ENCODE data around the gene PPCDC.
A peak's percentile ranks its signal among the peaks of the same experiment; 100 is the strongest.

The PPCDC gene, protein sequence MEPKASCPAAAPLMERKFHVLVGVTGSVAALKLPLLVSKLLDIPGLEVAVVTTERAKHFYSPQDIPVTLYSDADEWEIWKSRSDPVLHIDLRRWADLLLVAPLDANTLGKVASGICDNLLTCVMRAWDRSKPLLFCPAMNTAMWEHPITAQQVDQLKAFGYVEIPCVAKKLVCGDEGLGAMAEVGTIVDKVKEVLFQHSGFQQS

DNA sequence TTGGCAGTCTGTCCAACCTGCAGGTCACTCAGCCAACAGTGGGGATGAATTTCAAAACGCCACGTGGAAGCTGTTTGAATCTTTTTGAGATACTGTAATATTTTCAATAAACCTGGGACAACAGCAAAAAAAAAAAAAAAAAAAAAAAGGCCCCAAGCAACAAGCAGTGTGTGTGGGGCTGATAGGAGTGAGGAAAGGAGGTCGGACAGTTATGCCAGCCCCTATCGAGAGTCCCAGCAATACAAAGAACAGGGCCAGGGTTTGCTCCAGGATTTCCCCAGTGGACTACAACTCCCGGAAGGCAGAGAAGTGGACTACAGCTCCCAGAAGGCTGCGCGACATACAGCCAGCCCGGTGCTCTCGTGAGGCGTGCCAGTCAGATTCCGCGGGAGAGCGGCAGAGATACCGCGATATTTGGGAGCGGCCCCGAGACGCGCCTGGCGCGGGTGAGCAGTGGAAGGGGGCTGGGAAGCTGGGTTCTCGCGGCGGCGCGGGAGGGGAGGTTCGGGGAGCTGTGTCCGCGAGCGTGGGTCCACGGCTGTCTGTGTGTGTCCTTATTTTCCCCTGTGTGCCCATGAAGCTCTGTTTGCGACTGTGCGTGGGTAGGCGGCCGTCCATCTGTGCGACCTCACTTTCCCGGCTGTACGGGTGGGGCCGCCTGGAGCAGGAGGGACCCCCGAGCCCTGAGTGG, at the start of gene PPCDC:
Gene PPCDC, plus strand, starts transcription at position 410 of the 691 bp plus-strand sequence. CDS start 4,729 bp downstream, outside the sequence.
- peak; percentile 93 to 96 for DNase-seq

DNA sequence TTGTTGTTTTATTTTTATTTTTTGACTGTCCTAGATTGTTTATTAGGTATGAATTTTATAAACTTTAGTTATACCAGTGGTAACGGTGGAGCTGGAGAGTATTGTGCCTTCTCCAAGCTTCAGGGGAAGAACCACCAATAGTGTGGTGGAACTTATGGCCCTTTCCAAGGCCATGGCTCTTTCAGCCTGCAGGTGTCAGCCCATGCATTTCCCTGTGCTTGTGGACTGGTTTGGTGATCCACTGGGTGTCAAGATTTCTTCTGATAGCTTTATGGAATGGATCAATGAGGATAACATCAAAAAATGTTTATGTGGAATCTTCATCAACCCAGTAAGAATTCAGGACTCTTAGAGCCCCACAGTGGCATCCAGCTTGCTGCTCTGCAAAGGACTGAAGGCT, 47.2 kb upstream of the PPCDC start:
- no peak for DNase-seq

DNA sequence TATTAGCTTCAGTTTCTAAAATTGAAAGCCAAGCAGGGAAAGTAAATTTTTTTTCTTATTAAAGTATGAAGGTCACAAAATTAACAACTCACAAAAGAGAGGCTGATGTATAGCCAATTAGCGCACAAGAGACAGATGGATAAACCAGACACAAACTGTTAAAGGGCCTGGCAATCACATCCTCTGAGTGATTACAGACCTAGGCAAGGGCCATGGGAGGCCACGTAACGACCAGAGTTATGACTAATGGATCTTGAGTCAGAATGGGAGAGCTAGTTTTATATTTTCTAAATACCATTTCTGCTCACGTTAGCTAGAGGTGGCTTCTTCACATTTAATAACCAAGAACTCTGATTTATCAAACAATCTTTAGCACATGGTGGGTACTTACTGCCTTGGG, 45.8 kb upstream of the PPCDC start:
- peak; percentile 38 to 46 for DNase-seq

DNA sequence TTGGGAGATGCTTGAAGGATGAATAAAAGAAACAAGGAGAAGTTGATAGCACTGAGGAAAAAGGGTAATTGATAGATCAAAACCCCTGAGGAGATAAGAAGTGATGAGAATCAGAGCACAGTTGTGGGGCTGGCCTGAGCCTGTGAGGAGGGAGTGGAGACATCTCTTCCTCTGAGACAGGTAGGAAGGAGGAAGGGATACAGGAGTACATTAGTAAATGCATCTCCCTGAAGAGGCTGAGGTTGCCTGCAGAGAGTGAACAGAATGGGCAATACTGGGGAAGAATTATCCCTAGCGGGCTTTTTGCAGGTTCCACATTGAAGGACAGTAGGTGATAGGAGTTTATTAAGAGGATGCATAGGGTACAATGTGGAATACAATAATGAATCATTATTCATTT, 45.3 kb upstream of the PPCDC start:
- no peak for DNase-seq

DNA sequence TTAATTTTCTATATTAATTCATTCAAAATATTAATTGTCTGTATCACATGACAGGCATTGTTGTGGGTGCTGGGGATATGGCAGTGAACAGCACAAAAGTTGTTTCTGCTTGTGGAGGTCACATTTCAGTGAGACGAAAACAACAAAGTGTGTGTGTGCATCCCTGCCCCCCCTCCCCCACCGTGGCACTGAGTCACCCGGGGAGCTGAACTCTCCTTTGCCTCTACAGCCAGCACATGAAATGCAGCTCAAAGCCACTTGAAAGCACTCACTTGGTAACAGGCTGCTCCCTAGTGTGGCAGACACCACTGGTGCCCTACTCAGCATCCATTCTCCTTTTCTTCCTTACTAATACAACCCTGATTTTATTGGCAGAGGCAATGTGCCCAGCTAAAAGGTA, 44.9 kb upstream of the PPCDC start:
- peak; percentile 64 to 71 for DNase-seq

DNA sequence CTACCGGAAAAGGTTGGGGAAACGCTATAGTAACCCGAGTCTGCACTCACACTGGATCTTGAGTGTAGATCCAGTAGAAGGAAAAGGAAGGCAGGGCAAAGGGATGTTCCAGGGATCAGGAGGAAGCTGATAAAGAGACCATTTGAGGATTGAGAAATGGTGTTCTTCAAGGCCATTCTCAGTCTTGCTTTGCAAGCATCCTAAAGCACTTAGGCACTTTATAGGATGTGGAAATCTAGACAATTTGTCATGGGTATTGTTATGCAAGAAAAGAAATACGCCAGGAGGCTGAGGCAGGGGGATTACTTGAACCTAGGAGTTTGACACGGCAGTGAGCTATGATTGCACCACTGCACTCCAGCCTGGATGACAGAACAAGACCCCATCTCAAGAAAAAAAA, 41.2 kb upstream of the PPCDC start:
- DNase-seq = no peak

DNA sequence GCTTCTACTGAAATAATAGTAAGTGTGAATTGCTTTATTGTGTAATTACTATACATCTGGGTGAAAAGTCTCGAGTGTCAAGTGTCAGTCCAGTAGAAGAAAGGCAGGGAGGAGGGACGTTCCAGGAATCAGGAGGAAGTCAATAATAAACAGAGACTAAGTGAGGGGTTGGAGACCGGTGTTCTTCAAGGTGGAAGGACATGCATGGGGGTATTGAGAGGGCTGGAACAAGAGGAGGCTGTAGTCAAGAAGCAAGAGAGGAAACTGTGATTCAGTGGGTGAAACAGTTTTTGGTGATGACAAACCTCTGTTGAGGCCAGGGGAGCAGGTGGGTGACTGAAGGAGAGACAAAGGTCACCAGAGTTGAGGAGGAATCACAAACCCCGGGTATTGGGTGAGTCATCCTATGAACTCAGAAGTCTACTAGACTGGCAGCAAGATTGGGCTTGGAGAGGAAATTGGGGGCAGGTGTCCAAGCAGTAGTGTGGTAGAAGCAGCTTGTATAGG, 39.6 kb upstream of the PPCDC start:
- peak; percentile 58 to 68 for DNase-seq

DNA sequence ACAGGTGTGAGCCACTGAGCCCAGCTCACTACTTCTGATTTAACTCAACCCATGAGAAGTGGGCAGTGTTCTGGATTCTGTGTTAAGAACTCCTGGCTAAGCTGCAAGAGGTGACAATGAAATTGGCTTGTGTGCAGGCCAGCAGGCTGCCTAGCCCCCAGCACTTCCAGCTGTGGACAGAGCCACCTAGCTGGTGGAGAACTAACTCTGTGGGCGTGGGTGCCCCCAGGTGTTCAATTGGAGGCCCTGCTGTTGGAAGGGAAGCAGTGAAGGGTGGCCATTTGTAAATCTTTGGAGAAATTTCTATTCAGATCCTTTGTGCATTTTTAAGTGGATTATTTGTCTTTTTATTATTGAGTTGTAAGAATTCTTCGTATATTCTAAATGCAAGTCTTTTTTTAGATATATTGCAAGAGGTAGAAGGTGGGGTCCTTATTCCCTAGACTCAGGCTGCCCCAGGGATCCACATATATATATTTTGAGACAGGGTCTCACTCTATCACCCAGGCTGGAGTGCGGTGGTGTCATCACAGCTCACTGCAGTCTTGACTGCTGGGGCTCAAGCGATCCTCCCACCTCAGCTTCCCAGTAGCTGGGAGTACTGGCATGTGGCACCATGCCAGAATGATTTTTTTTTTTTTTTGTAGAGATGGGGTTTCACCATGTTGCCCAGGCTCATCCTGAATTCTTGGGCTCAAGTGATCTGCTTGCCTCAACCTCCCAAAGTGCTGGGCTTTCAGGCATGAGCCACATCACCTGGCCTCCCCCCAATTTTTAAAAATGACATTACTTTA, 35.2 kb upstream of the PPCDC start:
- DNase-seq = peak; percentile 33 to 49

DNA sequence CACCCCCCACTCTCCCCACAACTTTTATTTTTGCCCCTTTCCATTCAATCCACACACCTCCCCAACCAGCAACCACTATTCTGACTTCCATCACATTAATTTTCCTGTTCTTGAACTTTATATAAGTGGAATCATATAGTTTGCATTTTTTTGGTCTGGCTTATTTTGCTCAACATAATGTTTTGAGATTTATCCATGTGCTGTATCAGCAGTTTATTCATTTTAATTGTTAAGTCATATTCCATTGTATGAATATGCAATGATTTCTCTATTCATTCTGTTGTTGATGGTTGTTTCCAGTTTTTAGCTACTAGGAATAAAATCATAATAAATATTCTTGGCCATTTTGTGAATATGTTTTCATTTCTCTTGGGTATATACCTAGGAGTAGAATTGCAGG, 33.9 kb upstream of the PPCDC start:
- no peak for DNase-seq

DNA sequence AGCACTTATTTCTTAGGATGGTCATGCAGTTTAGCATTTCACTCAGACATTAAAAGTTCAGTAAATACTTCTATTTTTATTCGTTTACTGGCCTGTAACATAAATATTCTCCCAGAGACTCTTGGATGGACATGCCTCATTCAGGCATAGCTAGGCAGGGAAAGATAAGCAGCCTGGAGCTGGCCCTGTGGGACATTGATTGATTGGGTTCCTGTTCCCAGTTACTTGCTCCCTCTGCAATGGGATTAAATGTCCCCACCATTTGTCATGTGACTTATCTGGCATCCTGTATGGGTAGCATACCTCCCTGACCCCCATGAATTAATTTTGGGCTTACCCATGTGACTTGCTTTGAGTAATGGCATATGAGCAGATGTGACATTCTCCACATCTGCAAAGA, 30.8 kb upstream of the PPCDC start:
- no peak for DNase-seq

DNA sequence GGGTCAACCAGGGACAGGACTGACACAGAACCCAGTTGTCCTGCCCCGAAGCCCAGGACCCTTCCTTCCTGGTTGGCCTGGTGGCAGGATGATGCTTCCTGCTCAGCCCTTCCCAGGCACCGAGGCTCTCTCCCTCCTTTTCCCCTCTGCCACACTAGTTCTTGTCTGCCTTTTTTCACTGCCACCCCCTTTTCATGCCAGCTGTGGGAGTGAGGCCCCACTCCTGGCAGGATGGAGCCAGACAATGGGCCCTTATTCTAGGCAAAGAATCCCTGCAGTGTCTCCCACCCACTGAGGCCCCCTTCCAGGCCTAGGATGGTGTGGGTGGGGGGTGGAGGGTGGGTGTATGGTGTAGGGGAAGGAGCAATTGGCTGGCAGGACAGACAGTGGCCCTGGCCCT, 29.2 kb upstream of the PPCDC start:
- DNase-seq = no peak

DNA sequence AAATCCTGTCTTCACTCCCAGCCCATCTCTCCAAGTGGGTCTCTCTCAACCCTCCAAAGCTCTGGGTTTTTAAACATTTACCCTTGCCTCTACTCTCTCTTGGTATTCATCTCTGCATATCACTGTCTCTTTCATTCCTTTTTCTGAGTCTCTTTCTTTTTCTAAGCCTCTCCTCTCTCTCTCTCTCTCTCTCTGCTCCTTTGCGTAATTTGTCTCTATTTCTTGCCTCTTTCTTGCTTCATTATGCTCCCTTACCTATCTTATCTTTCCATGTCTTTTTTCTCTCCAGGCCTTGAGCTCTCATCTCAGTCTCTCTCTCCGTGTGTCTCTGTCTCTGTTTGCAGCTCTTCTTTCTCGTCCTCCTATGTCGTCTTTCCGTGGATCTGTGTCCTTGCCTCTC, 28.7 kb upstream of the PPCDC start:
- no peak for DNase-seq

DNA sequence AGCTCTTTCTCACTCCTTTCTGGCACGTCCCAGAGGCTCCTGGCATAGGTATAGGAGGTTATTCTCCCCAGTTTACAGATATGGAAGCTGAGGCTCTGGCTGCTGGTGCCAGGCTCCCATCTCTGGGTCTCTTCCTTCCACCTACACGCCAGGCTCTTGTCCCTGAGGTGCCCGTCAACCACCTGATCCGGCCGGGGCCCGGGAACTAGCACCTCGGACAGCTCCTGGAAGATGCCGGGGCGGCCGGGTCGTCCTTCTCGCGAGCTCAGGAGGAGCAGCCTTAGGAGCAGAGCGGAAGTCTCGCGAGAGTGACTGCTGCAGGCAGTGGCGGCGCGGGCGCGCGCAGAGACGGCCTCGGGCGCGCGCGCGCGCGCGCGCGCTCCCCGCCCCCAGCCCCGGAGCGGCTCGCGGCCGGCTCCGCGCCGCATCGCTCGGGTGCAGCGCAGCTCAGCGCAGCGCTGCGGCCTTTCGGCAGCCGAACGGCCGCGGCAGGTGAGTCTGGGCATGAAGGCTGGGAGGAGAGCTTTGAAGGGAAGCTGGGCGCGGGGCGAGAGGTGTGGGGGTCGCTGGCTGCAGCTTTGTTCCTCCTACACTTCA, 28.1 kb upstream of the PPCDC start, which contains the start of gene SCAMP5:
Gene SCAMP5, plus strand, starts transcription at position 382 of the 597 bp plus-strand sequence. CDS start 16,277 bp downstream, outside the sequence.
- DNase-seq = peak; percentile 93 to 96

DNA sequence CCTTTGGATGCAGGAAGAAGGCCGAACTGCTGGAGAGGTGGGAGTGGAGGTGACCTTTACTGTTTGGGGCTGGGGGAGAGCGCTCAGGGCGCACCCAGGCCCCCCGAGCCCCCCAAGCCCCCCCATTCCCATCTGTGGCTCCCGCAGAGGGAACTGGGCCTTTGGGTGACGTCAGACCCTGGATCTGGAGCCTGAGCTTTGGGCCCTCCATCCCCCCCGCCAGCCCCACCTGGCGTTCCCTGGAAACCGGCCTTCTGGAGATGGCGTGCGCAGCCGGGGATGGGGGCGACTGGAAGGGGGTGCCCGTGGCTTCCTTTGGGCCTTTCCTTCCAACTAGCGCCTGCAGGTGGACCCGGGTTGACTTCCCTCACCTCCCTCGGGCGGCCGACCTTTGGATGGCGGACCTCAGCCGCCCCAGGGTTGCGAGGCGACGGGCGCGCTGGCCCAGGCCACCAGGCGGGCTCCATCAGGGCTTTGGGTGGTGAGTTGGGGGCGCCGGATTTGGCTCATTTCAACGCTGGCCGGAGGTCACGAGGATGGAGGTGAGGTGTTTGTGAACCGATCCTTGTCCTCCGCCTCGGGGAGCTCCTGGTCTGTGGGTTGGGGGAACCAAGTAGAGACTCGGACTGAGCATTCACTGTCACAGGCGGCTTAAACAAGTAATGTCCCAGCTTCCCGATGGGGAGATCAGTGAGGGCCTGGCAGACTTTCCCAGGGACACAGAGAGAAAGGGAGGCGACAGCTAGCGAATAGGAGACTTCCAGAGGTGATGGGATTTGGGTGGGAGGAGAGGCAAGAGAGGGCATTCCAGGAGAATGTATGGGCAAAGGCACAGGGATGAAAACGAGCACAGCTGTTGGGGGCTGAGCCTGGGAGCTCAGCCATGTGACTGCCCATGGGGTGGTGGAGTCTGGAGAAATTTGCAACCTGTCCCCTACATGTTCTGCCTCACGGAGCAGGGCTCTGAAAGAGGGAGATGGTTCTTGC, 27.3 kb upstream of the PPCDC start:
- peak in 1 of 2 experiments; percentile 13 for DNase-seq

DNA sequence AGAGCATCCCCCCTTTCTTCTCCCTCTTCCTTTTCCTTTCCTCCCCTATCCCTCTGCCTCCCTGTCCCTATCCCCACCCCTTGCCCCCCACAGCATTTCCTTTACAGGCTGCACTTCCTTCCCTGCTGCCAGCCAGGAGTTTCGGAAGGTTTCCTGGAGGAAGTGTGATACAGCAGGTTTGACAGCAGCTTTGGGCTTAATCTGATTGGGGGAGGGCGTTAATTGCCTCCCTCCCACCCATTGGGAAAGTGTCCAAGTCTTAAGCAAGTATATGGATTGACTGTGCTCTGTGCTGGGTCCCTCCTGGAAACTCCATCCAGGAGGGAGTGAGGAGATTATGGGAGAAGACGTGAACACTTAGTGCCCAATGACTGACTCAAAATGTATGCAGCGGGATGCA, 26.2 kb upstream of the PPCDC start:
- no peak for DNase-seq

DNA sequence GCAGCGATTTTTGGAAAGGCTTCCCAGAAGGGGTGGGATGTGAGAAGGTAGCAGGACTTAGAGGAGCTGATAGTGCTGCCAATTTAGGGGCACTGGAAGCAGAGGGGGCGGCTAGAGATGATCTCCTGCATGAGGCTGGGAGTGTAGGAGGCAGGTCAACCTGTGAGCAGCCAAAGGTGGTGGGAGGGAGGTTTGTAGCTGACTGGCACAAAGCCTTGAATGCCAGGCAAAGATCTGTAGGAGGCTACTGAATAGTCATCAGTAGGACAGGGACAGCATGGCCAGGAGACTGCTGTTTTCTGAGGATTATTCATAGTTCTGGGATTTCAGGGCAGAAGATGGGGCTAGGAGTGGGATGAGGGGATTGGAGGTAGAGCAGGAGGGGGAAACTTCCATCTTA, 25.8 kb upstream of the PPCDC start:
- DNase-seq = no peak

DNA sequence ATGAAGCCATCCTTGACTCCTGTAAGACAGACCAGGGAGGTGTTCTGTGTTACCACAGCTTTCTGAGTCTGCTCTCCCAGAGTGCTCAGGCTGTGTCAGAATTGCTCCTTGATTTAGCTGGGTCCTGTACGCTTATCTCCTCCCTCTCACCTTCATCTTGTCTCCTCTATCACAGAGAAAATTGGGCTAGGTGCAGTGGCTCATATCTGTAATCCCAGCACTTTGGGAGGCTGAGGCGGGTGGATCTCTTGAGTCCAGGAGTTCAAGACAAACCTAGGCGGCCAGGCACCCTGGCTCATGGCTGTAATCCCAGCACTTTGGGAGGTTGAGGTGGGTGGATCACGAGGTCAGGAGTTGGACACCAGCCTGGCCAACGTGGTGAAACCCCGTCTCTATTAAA, 22.1 kb upstream of the PPCDC start:
- no peak for DNase-seq

DNA sequence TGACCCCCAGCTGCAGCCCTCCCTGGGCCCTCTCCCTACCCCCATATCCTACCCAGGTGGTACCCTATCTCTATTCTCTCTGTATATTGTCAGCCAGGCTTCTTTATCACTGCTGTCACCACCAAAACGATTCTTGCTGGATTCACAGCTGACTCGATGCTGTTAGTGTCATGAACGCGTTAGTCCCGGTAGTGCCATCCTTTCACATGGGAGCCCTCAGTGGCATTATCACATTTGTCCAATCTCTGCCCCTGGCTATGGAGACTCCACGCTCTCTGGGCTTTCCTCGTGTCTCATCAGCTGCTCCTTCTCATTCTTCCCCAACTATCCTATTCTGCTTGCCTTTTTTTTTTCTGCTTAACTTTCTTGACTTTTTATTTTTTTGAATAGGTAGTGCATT, 21.0 kb upstream of the PPCDC start:
- no peak for DNase-seq

DNA sequence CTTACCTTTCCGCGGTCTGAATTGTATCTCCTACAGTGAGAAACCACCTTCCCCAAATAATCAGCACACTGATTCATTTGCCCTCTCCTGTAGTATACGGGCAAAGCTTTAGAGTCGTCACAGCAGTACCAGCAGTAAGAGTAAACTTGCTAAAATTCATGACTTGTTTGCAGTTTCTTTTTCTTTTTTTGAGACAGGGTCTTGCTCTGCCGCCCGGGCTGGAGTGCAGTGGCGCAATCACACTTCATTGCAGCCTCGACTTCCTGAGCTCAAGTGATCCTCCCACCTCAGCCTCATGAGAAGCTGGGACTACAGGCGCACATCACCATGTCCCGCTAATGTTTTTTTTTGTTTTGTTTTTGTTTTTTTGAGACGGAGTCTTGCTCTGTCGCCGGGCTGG, 16.2 kb upstream of the PPCDC start:
- no peak for DNase-seq

DNA sequence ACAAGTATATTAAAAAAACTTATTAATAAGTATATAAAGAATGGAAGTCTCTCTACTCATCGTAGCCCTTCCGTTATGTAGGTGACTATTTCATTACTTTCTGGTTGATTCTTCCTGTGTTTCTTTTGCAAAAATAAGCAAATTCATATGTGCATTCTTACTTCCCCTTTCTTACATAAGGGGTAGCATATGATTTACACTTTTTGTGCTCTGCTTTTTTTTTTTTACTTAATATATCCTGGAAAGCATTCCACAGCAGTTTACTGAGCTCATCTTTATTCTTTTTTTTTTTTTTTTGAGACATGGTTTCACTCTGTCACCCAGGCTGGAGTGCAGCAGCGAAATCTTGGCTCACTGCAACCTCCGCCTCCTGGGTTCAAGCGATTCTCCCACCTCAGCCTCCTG, 15.2 kb upstream of the PPCDC start:
- no peak for DNase-seq

DNA sequence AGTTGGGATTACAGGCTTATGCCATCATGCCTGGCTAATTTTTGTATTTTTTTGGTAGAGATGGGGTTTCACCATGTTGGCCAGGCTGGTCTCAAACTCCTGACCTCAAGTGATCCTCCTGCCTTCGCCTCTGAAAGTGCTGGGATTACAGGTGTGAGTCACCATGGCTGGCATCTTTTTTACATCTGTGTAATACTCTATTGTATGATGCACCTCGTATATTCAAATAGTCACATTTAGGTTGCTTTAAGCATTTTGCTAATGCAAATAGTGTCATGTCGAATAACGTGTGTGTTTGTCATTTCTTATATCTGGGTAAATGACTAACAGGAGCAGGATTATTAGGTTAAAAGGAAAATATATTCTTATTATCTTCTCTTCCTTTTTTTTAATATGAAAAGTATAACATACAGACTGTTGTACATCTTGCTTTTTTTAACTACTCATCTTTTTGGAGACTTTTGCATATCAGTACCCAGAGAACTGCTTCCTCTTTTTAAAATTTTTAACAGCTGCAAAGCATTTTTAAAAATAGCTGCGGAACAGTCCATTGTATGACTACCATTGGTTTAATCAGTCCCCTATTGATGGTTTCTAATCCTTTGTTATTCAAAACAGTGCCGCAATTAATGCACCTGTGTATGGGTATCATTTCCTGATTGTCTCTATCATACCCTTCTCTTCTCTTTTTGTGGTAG, 14.6 kb upstream of the PPCDC start:
- no peak for DNase-seq
